Hepatocyte (in vitro differentiated cells): ENCODE measurements around the gene SRRM4. TPM values are rescaled to one million over a fixed set of nuclear protein-coding genes. Genes with fewer than 3 reads are reported as not detected.

Experiments
- DNase-seq: peaks from one replicate; pipeline ENCODE4 v3.0.0-alpha.2; 2016; ENCODE audit warnings: low spot score
- H2AFZ ChIP-seq: fragments of 200-600 bp; sonication (generic); 2 replicates; pipeline ENCODE4 v1.6.0; 2016; ENCODE audit warnings: antibody characterized with exemption, mild to moderate bottlenecking
- H3K27ac ChIP-seq: fragments of 200-600 bp; sonication (generic); 2 replicates; pipeline ENCODE4 v1.5.1; 2016; ENCODE audit warnings: mild to moderate bottlenecking
- H3K27me3 ChIP-seq: fragments of 200-600 bp; sonication (generic); 2 replicates; pipeline ENCODE4 v1.6.1; 2016
- H3K36me3 ChIP-seq: fragments of 200-600 bp; sonication (generic); replicated peaks from 2 replicates; pipeline ENCODE4 v1.5.1; 2016; ENCODE audit warnings: low read depth; ENCODE audit not compliant: insufficient read depth
- H3K4me1 ChIP-seq: fragments of 200-600 bp; sonication (generic); 2 replicates; pipeline ENCODE4 v1.5.1; 2016; ENCODE audit warnings: mild to moderate bottlenecking, moderate library complexity; ENCODE audit not compliant: insufficient read depth
- H3K4me2 ChIP-seq: fragments of 200-600 bp; sonication (generic); 2 replicates; pipeline ENCODE4 v1.6.0; 2016
- H3K4me3 ChIP-seq: fragments of 200-600 bp; sonication (generic); 2 replicates; pipeline ENCODE4 v1.5.1; 2016; ENCODE audit warnings: mild to moderate bottlenecking
- H3K79me2 ChIP-seq: fragments of 200-600 bp; sonication (generic); 2 replicates; pipeline ENCODE4 v1.6.0; 2017; ENCODE audit warnings: mild to moderate bottlenecking
- H3K9me2 ChIP-seq: fragments of 200-600 bp; sonication (generic); replicated peaks from 2 replicates; pipeline ENCODE4 v1.6.0; 2017; ENCODE audit warnings: mild to moderate bottlenecking; ENCODE audit not compliant: insufficient read depth
- H3K9me3 ChIP-seq: fragments of 200-600 bp; sonication (generic); 2 replicates; pipeline ENCODE4 v1.5.1; 2016; ENCODE audit warnings: low read depth, mild to moderate bottlenecking
- H4K20me1 ChIP-seq: fragments of 200-600 bp; sonication (generic); 2 replicates; pipeline ENCODE4 v1.6.0; 2016; ENCODE audit warnings: mild to moderate bottlenecking; ENCODE audit not compliant: insufficient read depth, poor library complexity, severe bottlenecking
- EZH2 ChIP-seq: fragments of 200-600 bp; sonication (generic); IDR thresholded peaks from 2 replicates; pipeline ENCODE4 v1.6.1; 2016; ENCODE audit warnings: antibody characterized with exemption, mild to moderate bottlenecking, borderline replicate concordance
- EZH2phosphoT487 ChIP-seq: fragments of 200-600 bp; sonication (generic); IDR thresholded peaks from one replicate; pipeline ENCODE4 v1.6.1; 2018; ENCODE audit warnings: antibody characterized with exemption, mild to moderate bottlenecking, low read depth, moderate library complexity; ENCODE audit not compliant: unreplicated experiment, severe bottlenecking
- WGBS: methylation state at CpG from one replicate; pipeline ENCODE4 v1.1.6; 2016; ENCODE audit warnings: low lambda C conversion rate; ENCODE audit errors: missing lambda C conversion rate; 5-methylcytosine and 5-hydroxymethylcytosine counted together
- polyA plus RNA-seq: library from polyadenylated mRNA; unstranded; fragments of >200 nt; fragmentation: Nextera tagmentation; extraction: Ambion mirVana; gene quantifications from 2 replicates; pipeline ENCODE4 v1.2.1, GENCODE V29; 2016
- total RNA-seq: library from RNA; depleted of rRNA; stranded (reverse); fragments of >200 nt; gene quantifications from 2 replicates; pipeline ENCODE4 v1.2.3, GENCODE V29; 2014
- TF ChIP-seq, protein P1 (sequence below): fragments of 200-600 bp; sonication (generic); IDR thresholded peaks from 2 replicates; pipeline ENCODE4 v1.5.1; 2016; ENCODE audit warnings: antibody characterized with exemption, mild to moderate bottlenecking; ENCODE audit not compliant: poor library complexity

SRRM4 gene
- total and polyA plus RNA-seq, 2 experiments from 2014 or later, result 0.03 to 0.05 TPM

DNA sequence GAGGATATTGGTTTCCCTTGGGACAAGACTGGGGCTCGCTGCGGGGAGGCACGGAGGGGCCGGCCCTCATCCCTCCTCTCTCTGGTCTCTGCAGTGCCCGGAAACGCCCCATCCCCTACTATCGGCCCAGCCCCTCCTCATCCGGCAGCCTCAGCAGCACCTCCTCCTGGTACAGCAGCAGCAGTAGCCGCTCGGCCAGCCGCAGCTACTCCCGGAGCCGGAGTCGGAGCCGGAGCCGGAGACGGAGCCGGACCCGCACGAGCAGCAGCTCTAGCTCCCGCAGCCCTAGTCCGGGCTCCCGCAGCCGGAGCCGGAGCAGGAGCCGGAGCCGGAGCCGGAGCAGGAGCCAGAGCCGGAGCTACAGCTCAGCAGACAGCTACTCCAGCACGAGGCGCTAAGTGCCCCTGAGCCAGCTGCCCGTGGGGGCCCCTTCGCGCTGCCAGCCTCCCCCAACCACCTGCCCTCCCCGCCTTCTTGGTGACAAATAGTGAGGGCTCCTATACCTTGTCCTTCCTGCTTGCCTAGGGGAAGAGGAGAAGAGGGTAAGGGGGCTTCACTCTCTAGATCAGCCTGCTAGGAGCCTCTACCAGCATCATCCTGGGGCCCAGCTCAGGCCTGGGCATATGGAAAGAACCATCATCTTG is 175.2 kb downstream of the SRRM4 start:
- Histone ChIP-seq H3K79me2 (no peaks in the 10 kb centered on the region), H4K20me1 (no peaks in the 10 kb centered on the region), H3K9me2 (no peaks in the 10 kb centered on the region), H3K36me3 (no peaks in the 10 kb centered on the region), H3K27ac (no peak overlapping the region), H3K9me3 (no peaks in the 10 kb centered on the region), H3K4me1 (peaks cover 4% of the 10 kb centered on the region), H3K27me3 (no peaks in the 10 kb centered on the region), H3K4me3 (no peak overlapping the region), H2AFZ (no peak overlapping the region), H3K4me2 (no peak overlapping the region)
- DNase-seq, result no peak
- 89% methylated on average over 24 of the region's 35 CpGs for WGBS
- TF ChIP-seq, protein P1, sequence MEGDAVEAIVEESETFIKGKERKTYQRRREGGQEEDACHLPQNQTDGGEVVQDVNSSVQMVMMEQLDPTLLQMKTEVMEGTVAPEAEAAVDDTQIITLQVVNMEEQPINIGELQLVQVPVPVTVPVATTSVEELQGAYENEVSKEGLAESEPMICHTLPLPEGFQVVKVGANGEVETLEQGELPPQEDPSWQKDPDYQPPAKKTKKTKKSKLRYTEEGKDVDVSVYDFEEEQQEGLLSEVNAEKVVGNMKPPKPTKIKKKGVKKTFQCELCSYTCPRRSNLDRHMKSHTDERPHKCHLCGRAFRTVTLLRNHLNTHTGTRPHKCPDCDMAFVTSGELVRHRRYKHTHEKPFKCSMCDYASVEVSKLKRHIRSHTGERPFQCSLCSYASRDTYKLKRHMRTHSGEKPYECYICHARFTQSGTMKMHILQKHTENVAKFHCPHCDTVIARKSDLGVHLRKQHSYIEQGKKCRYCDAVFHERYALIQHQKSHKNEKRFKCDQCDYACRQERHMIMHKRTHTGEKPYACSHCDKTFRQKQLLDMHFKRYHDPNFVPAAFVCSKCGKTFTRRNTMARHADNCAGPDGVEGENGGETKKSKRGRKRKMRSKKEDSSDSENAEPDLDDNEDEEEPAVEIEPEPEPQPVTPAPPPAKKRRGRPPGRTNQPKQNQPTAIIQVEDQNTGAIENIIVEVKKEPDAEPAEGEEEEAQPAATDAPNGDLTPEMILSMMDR, result no peak
- TF ChIP-seq EZH2 (no peak), EZH2phosphoT487 (no peak)

DNA sequence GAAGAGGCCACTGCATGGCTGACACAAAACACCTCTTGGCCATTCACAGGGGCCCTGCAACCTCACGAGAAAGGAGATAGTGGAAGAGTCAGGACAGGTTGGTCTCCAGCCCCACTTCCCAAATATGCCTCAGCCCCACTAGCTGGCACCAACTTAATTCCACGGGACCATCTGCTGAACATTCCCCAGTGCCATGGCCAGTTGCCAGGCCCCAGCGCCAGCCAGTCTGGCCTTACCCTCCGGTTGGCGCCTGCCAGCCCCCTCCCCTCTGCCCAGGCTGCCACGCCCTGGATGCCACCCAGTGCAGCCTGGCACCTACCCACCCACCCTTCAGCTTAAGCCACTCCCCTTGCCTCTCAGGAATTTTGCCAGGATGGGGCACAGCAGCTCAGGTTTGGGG is 176.2 kb downstream of the SRRM4 start:
- Histone ChIP-seq H2AFZ (no peak overlapping the region), H3K4me1 (peaks cover 4% of the 10 kb centered on the region), H4K20me1 (no peaks in the 10 kb centered on the region), H3K9me2 (no peaks in the 10 kb centered on the region), H3K4me3 (no peak overlapping the region), H3K79me2 (no peaks in the 10 kb centered on the region), H3K27ac (no peak overlapping the region), H3K36me3 (no peaks in the 10 kb centered on the region), H3K4me2 (no peak overlapping the region), H3K27me3 (no peaks in the 10 kb centered on the region), H3K9me3 (no peaks in the 10 kb centered on the region)
- TF ChIP-seq EZH2 (no peak), EZH2phosphoT487 (no peak)
- TF ChIP-seq, protein P1, result no peak
- 94% methylated on average over 6 of the region's 6 CpGs for WGBS
- no peak for DNase-seq

DNA sequence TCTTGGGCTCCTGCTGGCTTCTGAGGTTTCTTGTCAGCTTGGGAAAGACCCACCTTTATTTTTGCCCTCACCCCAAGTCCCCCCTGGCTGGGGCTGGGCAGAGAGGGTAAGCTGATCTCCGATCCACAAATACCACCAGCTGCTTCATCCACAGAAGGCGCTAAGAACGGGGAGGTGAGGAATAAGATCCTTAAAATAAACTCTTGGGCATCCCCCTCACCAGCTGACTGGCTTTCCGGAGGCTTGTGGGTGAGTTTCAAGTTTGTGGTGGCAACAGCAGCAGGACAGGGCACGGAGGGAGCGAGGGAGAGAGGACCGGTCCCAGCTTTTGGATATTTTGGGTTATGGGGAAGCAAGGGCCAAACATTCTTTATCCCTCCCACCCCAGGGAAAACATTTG is 176.6 kb downstream of the SRRM4 start:
- H3K27ac ChIP-seq, result no peak overlapping the region
- TF ChIP-seq, protein P1, result no peak
- WGBS, result 94% methylated on average over 7 of the region's 7 CpGs

DNA sequence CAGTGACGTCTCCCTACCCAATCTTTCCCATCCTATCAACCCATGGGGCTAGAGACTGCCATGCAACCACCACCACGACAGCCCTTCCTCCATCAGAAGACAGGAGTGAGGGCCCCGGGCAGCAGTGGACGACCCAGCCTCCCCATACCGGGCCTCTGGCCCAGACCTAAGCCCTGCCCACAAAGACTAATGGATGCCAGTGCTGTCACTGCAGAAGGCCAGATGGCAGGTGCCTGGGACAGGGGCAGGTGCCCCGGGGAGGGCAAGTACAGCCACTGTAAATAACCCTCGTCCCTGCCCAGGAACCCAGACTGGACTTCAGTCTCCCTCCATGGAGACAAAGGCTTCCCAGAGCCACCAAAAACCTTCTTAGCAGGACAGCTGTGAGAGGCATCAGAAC is 177.1 kb downstream of the SRRM4 start:
- Histone ChIP-seq H3K4me1 (no peaks in the 10 kb centered on the region), H3K27me3 (no peaks in the 10 kb centered on the region), H2AFZ (no peak overlapping the region), H3K36me3 (no peaks in the 10 kb centered on the region), H3K9me3 (no peaks in the 10 kb centered on the region), H3K4me2 (no peak overlapping the region), H3K4me3 (no peak overlapping the region), H3K79me2 (no peaks in the 10 kb centered on the region), H3K27ac (no peak overlapping the region), H4K20me1 (no peaks in the 10 kb centered on the region), H3K9me2 (no peaks in the 10 kb centered on the region)
- 89% methylated on average over 7 of the region's 7 CpGs for WGBS
- no peak for DNase-seq
- TF ChIP-seq EZH2 (no peak), EZH2phosphoT487 (no peak)
- TF ChIP-seq, protein P1, result no peak

More for the DNA sequence above, 176.6 kb downstream of the SRRM4 start:
- H3K27me3 ChIP-seq, result no peaks in the 10 kb centered on the region
- no peaks in the 10 kb centered on the region for H3K36me3 ChIP-seq
- peaks cover 4% of the 10 kb centered on the region for H3K4me1 ChIP-seq
- H4K20me1 ChIP-seq, result no peaks in the 10 kb centered on the region
- H3K79me2 ChIP-seq, result no peaks in the 10 kb centered on the region
- H3K9me3 ChIP-seq, result no peaks in the 10 kb centered on the region
- no peak overlapping the region for H3K4me2 ChIP-seq
- H3K4me3 ChIP-seq, result no peak overlapping the region
- no peak overlapping the region for H2AFZ ChIP-seq
- H3K9me2 ChIP-seq, result no peaks in the 10 kb centered on the region
- no peak for DNase-seq
